Measurements from ENCODE around the gene CHPF2. TPM values are rescaled to one million over a fixed set of nuclear protein-coding genes. Genes with fewer than 3 reads are reported as not detected.

CHPF2 gene
- total RNA-seq, 2 donors from 2014 or later, result 37.5 to 40.7 TPM

GRCh38 chr7:151201751-151202150, 30.5 kb upstream of the CHPF2 start:
- no peak for DNase-seq (ENCODE audit: low spot score)
- intact Hi-C loops (cut with DNase I), result no loop called here

GRCh38 chr7:151202836-151203235, 29.4 kb upstream of the CHPF2 start:
- peak; percentile 73 for DNase-seq (ENCODE audit: low spot score)
- intact Hi-C loops (cut with DNase I), result no loop called here

DNA sequence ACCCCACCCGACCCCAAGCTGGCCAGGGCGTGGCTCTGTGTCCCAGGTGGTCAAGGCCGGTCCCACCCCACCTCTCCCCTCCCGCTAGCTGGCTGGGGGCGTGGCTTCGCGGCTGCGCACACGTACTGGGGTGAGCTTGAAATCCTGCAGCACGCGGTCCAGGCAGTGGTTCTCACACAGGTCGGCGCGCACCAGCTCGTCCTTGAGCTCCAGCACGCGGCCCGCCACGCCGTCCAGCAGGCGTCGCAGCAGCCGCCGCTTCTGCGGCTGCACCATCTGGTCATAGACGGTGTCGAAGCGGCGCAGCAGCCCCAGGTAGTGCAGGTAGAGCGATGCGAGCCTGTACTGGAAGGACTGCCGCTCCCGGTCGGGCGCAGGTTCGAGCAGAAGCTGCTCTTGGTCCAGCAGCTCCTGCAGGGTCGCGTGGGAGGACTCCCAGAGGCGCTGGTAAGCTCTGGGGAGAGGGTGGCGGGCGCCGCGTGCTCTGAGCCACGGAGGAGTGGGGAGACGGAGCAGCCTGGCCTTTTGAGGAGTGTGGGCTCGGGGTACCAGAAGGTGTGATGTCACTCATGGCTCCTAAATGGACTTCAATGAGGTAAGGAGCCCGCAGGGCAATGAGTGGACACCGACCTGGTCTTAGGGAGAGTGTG, 27.8 kb upstream of the CHPF2 start:
- DNase-seq (ENCODE audit: low spot score), result no peak
- intact Hi-C loops (cut with DNase I), result no loop called here

DNA sequence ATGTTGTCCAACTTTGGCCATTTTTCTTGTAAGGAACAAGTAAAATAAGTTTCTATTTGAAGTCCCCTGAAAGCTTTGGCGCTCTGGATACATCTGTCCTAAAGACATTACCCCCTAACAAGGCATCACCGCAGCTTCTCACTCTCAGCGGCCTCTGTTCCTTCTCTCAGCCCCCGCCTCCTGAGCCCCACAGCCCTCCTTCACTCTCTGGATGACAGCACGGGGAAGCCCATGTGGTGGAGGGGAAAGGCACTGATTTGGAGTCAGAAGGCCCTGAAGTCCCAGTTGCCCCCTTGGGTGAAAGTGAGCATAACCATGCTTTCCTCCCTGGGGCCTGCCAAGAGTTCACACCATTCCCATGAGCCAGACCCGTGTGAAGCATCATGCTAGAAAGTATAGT, 26.6 kb upstream of the CHPF2 start:
- intact Hi-C loops (cut with DNase I), result no loop called here

DNA sequence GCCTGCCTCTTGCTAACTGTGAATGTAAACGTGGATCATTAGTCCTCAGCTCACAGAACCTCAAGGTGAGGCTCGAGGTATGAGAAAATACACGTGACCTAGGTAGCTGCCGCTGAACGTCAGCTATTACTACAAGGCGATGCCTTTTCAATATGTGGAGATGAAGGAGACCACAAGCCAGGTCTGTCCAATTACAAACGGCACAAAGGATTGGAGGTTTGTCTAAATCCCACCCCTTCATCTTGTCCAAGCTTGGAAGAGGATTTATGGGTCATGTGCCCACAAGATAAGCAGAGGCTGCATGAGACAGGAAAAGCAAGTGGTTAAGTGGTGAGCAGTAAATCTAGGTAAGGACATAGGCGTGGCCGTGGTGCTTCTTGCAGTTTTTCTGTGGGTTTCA, 25.4 kb upstream of the CHPF2 start:
- intact Hi-C loops (cut with DNase I), result no loop called here
- peak; percentile 13 for DNase-seq (ENCODE audit: low spot score)

More for the DNA sequence above, 26.6 kb upstream of the CHPF2 start:
- peak; percentile 18 for DNase-seq (ENCODE audit: low spot score)

GRCh38 chr7:151207315-151207714, 25.0 kb upstream of the CHPF2 start:
- no peak for DNase-seq (ENCODE audit: low spot score)
- intact Hi-C loops (cut with DNase I), result no loop called here

DNA sequence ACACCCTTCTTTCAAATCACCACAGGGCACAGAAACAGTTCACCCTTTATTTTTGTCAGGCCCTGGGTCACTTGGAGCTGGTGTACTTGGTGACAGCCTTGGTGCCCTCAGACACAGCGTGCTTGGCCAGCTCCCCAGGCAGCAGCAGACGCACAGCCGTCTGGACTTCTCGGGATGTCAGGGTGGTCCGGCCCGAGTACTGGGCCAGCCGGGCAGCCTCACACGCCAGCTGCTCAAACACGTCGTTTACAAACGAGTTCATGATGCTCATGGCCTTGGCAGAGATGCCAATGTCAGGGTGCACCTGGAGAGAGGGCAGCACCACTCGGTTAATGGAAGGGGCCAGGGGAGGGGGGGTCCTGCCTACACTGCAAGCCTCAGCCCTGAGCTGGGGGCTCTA, 24.5 kb upstream of the CHPF2 start:
- intact Hi-C loops (cut with DNase I), result no loop called here

GRCh38 chr7:151208253-151208862, 23.9 kb upstream of the CHPF2 start:
- DNase-seq (ENCODE audit: low spot score), result peak; percentile 29
- intact Hi-C loops (cut with DNase I), result no loop called here

More for the DNA sequence above, 24.5 kb upstream of the CHPF2 start:
- DNase-seq (ENCODE audit: low spot score), result peak; percentile 60

GRCh38 chr7:151209588-151209987, 22.7 kb upstream of the CHPF2 start:
- DNase-seq (ENCODE audit: low spot score), result no peak
- intact Hi-C loops (cut with DNase I), result no loop called here

GRCh38 chr7:151210087-151210854, 22.0 kb upstream of the CHPF2 start, which contains the start of gene H2BK1:
TSS of gene H2BK1 (minus strand) at chr7:151210488. CDS start at chr7:151210318, 170 bp downstream.
- peak; percentile 62 for DNase-seq (ENCODE audit: low spot score)
- intact Hi-C loops (cut with DNase I), result loop anchor here in 1 of 2 donors (10.0 kb wide), 1 partner anchor 75 kb away; no protein-coding TSS in a partner anchor

DNA sequence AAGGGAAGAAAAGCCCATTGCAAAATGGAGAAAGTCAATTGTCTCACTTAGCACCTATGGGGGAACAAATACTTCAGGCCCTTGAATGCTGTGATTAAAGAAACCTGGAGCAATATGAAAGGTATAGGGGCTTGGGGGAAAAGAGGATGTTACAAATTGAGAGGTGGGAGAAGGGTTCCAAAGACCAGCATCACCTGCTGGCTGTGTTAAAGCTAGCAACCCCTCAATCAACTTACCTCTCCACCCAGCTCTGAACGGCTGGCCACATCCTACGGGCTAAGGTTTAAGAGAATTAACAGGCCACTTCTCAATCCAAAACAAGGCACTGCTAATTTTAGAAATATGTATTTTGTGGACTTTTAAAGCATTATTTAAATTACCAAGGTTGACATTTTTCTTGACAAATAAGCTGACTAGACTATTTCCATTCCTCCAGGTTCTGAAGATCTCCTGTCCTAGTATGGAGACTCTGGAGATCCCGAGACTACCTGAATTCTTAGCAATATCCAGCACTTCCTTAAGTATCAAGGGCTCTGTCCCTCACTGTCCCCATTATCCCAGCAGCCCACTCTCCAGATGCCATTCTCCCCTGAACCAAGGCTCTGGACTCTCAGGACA, 21.0 kb upstream of the CHPF2 start:
- peak; percentile 26 for DNase-seq (ENCODE audit: low spot score)
- intact Hi-C loops (cut with DNase I), result loop anchor here in 1 of 2 donors (10.0 kb wide), 1 partner anchor 76 kb away; no protein-coding TSS in a partner anchor

- DNase-seq (ENCODE audit: low spot score), result peak; percentile 45
- intact Hi-C loops (cut with DNase I), result loop anchor here in 1 of 2 donors (10.0 kb wide), 1 partner anchor 78 kb away; no protein-coding TSS in a partner anchor
These were observed 19.7 kb upstream of the CHPF2 start for GRCh38 chr7:151212626-151213025.

DNA sequence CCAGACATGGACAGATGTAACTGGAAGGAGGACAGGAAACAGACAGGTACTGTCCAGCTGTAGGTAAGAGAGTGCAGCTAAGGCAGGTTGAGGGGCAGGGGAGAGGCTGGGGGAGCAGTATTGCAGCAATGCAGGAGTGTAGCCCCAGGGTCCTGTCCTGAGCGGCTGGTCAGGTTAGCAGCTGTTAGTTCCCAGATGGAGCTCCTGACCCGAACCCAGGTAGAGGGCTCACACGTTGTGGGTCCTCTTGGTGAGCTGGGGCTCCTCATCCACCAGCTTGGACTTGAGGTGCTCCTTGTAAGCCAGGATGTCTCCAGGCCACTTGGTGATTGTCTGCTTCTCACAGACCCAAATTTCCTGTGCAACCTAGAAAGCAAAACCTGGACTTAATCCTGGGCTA, 18.5 kb upstream of the CHPF2 start:
- intact Hi-C loops (cut with DNase I), result loop anchor here in 1 of 2 donors (10.0 kb wide), 1 partner anchor 79 kb away; no protein-coding TSS in a partner anchor
- peak; percentile 75 for DNase-seq (ENCODE audit: low spot score)

GRCh38 chr7:151215396-151215795, 16.9 kb upstream of the CHPF2 start:
- no peak for DNase-seq (ENCODE audit: low spot score)
- intact Hi-C loops (cut with DNase I), result loop anchor here in 1 of 2 donors (10.0 kb wide), 1 partner anchor 81 kb away; no protein-coding TSS in a partner anchor

GRCh38 chr7:151218170-151218569, 14.1 kb upstream of the CHPF2 start:
- intact Hi-C loops (cut with DNase I), result loop anchor here in 1 of 2 donors (10.0 kb wide), 1 partner anchor 83 kb away; no protein-coding TSS in a partner anchor

DNA sequence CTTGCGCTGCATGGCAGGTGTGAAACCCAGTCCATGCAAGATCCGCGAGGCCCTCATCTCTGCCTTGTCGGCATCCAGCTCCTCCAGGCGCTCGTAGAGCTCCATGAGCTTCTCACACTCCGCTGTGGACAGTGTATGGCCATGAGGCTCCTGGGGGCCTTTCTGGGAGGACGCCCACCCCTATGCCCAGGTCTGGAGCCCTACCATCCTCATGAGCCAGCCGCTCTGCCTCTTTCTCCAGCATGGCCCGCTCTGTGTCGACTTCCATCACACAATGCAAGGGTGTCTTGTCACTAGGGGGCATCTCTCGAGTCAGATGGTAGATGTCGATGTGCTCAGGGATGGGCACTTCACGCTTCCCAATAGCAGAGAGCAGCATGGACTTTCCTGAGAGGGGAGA, 8.6 kb upstream of the CHPF2 start:
- intact Hi-C loops (cut with DNase I), result no loop called here
- DNase-seq (ENCODE audit: low spot score), result no peak

More at GRCh38 chr7:151218170-151218569, 14.1 kb upstream of the CHPF2 start:
- DNase-seq (ENCODE audit: low spot score), result peak; percentile 62

GRCh38 chr7:151225948-151226510, 6.3 kb upstream of the CHPF2 start:
- intact Hi-C loops (cut with DNase I), result no loop called here
- DNase-seq (ENCODE audit: low spot score), result peak; percentile 61

DNA sequence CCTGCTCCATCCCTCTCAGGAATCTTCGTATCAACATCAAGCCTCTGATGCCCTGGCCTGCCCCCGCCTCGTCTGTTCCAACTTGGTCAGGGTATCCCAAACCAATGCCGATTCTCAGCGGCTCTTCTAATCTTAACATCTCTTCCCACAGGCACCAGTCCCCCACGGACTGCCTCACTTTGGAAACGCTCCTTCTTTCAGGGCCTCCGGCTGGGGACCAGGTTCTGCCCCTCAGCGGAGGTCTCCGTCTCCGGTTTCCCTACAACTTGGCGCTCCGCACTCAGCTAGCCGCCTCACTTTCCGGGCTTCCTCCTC, 5.8 kb upstream of the CHPF2 start:
- no peak for DNase-seq (ENCODE audit: low spot score)
- intact Hi-C loops (cut with DNase I), result no loop called here
